HG02885 (cell line): Measurements from ENCODE around the gene ALG14.

Experiments used
- ATAC-seq: cut with Tn5 transposase; IDR thresholded peaks from one replicate; pipeline ENCODE4 v1.9.1; 2021; ENCODE audit warnings: mild to moderate bottlenecking; ENCODE audit not compliant: unreplicated experiment, poor library complexity

ALG14 gene

DNA sequence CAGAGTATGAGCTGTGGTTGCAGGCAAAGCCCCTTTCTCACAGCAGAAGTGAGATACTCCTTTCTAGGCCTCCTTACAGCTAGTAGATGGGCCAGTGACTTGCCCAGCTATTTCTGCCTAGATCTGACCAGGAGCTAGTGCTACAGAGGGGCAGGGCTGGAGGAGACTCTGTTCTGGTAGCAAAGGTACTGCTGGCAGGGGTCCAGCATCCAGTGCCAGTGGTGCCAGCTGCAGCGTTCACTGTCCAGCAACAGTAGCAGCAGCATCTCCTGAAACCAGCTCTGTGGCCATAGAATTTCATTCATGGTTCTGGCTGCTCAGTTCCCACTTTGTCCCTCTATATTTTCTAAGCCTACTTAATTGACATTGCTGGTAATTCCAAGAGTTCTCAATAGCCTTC lies 83.4 kb downstream of the ALG14 start:
- no peak for ATAC-seq

DNA sequence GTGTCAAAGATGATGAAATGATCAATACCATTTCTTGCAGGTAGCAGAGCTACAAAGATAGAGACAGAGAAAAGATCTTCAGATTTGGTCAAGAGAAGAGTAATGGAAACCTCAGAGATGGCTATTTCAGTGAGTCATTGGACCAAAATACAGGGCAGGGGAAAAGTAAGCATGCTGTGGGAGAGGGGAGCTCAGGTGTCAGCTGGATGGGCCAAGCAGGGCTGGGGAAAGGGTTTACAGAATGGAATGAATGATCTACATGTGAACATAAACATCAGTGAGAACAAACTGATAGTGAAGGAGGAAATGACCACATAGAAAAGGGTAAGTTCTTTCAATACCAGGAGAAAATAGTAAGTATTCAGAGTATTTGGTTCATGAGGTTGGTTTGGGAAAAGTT lies 84.4 kb downstream of the ALG14 start:
- ATAC-seq = no peak

DNA sequence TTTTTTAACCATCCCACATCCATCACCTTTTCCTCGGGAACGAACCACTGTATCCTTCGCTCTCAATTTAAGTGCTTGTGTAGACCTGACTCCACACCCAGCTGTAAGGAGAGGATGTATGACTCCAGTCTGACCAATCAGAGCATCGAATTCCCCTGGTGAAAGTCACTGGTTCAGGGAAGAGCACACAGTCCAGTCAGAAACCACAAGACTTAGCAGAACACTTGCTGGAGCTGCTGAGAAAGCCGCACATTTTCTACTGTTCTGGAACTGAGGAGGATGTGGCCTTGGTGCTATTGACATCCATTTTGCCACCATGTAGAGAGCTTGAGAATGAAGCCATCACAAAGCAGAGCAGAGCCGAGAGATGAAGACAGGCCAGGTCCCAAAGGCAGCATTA lies 86.0 kb downstream of the ALG14 start:
- ATAC-seq = no peak

DNA sequence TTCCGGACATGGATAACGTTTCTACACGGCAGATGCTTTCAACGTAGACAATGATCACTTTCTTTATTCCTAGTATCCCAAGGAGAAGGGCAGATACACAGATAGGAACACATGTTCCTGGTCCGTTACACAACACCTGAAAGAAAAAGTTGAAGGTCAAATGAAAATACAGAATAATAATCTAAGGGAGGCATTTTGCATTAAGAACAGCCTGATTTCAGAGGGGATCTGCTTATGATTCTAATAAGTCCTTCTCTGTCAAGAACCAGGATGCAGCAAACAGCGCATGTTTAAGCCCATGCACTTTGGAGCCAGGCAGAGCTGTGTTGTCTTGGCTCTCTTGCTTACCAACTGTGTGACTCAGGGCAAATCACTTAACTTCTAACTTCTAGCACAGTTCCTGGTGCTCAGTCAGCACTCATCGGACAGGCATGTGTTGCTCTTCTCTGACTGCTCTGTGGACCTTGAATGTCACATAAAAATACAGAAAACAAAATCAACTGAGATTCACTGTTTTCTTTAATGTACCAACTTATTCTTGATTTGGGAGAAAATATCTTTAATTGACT lies 89.5 kb downstream of the ALG14 start:
- ATAC-seq = no peak

DNA sequence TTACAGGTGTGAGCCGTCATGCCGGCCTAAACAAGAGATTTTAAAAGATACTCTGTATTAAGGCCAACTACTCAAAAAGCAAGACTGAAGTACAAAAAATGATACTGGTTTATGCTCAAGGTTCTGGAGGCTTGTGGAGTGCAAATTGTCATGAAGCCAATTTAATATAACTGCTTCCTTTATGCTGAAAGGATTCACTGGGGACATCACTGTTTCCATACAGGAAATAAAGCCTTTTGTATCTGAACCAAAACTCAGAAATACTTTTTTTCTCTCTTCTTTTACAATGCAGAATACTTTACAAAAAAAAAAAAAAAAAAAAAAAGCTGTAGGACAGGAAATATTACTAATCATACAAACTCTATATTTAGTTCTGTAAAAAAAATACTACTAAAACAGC lies 90.4 kb downstream of the ALG14 start:
- ATAC-seq = no peak

DNA sequence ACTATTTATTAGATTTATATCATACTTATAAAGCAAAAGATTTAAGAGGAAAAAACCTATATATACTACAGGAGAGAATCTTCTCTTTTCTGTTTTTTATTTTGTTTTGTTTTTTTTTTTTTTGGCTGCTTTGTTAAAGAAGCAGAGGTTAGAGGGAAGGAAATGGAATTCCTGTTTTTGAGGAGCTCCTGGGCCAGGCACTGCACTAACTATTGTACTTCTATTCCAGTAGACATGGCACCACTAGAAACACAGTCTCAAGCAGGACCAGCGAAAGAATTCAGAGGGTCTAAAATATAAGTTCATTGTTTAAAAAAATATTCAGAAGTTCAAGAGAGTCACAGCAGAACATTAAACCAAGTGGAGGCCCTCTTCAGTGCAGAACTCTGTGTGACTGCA lies 91.2 kb downstream of the ALG14 start:
- no peak for ATAC-seq

DNA sequence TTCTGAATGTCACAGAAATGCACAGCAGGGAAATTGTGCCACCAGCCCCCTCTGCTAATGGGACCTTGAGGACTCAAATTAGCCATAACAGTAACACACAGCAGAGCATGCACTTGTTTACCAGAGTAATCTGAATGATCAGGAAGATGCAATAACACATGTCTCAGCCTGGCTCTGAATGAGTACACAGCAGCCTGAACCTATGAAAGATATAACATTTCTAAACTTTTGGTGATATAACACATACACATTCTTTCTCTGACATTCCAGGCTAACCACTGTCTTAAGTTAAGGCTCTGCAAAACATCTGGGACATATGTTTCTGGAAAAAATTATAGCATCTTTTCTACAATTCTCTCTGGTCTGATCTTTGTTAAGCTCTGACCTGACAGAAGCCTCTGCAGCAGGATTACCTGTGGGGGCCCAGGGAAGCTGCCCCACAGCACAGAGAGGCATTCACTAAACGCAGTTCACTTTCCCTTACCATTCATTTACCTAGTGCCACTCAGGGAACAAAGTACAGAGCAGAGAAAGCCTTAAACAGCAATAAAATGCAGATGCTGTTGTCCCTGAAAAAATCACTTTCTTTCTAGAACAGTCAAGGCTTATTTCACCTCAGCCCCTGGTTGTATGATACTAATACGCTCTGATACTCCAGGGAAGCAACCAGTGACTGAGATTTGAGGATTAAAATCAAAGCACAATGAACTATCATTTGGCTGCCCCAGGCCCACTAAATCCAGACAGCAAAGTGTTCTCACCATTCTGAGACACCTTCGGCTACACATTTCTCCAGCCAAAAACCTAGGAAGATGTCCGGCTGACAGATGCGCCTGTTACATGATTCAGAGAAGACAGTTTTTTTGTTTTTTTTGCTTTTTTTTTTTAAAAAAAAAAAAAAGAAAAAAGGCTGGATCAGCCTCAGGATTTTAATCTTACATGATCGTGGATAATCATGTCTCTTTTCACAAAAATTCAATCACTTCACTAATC lies 91.9 kb downstream of the ALG14 start:
- no peak for ATAC-seq

DNA sequence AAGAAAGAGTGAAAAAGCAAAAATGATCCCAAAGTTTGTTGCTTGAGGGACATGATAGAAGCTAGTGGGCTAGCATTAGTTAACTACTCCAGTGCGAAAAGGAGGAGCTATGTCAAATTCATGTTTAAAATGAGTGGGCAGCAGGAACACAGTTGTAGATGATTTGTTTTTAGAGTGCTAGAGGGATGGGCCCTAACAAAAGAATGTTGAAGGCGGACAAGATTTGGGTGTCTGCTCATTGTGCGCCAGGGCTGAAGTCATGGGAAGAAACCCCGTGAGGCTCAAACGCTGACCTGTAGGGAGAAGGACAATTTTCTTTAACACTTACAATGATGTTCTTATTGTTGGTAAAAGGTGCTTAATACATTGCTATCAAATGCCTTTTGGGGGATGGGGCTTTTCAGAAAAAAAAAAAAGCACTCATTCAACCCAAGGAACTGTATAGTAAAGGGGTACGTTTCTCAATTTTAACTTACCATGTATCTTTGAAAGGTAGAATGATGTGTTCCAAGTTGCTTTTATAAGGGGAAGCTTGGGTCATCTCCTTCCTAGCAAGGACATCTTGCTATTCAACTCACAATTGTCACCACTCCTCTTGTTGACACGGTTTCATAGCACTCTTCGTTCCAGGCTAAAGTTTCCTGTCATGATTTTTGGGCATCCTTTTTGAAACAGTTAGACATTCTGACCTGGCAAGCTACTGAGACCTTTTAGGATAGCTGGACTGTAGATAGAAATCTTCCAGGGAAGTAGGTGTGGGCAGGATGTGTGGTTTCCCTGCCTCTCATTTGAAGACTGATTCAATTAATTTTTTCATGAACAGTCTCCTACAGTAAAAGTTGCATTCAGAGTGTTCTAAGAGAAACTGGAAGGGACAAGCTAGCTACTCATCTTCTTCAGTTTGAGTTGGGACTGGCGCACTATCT lies 92.8 kb downstream of the ALG14 start:
- ATAC-seq = no peak

DNA sequence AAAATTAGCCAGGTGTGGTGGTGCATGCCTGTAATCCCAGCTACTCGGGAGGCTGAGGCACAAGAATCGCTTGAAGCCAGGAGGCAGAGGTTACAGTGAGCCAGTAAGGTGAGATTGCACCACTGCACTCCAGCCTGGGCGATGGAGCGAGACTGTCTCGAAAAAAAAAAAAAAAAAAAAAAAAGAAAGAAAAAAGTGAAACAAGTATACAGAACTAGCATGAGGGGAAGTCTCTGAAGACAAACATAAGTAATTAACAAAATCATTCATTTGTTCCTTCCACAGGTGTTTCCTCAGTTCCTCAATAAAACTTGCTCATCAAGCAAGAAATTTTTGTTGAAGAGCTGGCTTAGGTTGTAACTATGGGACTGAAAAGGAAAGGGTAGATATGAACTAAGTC lies 93.6 kb downstream of the ALG14 start:
- ATAC-seq = no peak

DNA sequence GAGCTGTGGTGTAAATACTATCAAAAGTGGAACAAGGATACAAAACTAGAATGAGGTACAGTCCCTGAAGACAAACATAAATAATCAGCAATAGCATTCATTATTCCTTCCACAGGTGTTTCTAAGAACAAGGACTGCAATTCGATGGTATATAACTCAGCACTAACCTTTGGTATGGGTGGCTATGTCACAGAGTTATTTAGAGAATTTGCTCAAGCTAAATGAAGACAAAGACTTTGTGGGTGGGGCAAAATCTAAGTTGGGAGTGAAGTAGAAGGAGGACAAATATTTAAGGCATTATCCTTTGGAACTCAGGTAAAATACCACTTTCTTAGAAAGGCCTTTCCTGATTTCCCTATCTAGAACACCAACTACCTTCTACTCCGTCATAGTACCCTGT lies 94.3 kb downstream of the ALG14 start:
- ATAC-seq = no peak

DNA sequence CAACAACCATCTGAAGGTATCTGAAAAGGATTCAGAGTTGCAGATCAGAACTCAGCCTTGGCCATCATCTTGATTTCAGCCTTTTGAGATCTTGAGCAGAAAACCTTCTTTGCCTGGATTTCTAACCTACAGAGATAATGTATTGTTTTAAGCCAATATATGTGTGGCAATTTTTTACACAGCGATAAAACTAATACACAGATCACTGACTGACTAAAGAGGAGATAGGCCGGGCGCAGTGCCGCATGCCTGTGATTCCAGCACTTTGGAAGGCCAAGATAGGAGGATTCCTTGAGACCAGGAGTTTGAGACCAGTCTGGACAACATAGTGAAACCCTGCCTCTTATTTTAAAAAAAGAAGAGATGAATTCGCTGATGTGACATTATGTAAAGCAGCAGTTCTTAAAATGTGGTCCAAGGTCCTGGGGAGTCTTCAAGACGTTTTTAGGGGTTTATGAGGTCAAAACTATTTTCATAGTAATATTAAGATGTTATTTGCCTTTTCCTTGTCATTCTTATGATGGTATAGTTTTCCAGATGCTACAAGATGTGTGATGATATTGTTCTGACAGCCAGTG lies 95.7 kb downstream of the ALG14 start:
- ATAC-seq = no peak

DNA sequence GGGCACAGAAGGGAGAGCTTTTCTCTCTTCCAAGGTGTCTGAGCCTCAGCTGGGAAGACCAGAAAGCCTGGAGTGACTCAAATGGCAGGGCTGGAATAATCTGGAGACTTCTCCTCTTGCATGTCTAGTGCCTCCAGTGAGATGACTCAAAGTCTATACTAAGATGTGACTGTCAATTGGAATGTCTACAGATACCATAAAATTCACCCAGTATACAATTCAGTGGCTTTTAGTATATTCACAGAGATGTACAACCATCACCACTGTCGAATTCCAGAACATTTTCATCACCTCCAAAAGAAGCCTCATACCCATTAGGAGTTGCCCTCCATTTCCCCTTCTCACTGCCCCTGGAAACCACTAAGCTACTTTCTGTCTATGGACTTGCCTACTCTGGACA lies 97.9 kb downstream of the ALG14 start:
- no peak for ATAC-seq

DNA sequence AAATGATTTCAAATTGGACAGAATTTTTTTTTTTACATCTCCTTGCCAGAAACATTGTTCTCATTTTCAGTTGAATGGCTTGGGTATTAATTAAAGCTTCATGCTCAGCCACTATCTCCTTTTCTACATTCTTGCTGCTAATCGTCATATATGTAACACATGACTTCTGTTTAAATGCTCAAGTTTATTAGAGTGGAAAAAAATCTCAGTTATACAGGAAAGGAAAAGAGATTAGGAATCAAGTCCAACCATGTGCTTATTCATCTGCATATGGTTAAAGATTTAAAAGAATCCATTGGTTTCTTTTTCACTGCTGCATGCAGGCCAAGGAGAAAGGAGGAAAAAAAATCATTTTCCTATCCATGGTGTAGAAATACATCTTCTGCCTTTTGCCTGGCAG lies 98.5 kb downstream of the ALG14 start:
- no peak for ATAC-seq

DNA sequence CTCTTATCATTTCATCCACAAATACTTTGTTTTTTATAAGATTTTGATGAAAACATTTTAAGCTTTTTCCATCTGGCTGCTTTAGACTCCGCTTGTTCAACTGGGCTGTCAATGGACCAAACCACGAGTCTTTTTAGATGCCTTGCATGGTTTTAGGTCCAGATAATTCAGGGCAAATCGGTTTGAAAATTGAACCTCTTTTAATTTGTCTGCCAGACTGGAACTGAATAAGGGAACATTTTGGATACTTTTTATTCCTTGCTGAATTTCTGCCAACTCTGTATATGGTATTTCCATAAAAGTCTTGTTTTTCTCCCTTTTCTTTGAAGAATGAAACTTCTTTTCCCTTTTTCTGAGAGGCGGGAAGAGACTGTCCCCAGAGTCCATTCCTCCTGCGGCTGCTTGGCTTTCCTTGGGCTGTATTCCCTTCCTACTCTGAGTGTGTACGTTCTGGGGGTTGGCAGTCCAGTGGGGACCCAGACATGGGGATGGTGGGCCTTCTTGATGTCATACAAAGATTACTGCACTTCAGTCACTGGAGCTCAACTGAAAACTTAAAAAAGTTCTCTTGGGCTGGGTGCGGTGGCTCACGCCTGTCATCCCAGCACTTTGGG lies 99.3 kb downstream of the ALG14 start:
- ATAC-seq = no peak

DNA sequence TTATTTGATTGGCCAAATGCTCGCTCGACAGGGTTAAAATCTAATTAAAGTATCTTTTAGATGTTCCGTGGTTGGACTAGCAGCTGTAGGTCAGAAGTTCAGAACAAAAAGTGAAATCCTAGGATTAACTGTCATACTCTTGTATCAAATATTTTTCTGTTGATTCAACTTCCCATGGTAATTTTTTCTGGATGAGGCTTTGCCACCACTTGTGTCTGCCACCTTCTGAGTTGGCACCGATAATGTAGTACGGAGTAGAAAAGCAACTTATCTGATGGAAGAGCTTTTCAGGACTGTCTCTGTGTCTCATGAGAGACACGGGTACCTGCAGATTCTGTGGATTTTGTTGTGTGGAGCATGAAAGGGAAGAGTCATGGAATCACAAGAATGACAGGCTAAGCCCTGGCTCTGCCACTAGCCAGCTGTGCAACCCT lies 101.2 kb downstream of the ALG14 start:
- ATAC-seq = no peak

DNA sequence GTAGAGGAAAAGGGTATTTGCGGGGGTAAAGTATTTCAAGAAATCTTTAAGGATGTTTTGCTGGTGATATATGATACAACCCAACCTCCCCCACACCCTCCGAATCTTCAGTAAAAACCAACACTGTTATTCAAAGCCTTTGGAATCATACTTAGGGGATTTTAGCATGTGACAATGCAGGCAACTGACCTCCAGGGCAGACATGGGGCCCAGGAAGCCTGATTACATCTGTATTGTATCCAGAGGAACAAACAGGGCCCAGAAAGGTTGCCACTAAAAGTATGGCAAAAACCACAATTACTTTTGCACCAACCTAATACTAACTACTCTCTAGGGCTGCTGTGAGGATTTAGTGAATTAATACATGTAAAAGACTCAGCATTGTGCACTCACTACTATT lies 102.0 kb downstream of the ALG14 start:
- ATAC-seq = no peak

DNA sequence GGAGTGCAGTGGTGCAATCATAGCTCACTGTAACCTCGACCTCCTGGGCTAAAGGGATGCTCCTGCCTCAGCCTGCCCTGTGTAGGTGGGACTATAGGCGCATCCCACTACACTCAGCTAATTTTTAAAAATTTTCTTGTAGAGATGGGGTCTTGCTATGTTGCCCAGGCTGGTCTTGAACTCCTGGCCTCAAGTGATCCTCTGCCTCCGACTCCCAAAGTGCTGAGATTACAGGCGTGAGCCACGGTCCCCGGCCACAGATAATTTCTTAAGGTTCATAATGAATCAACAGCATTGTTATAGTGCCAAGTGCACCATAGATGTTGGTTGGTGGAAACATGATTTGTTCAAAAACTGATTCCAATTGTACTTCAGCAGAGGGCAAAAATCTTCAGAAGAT lies 103.6 kb downstream of the ALG14 start:
- ATAC-seq = no peak

DNA sequence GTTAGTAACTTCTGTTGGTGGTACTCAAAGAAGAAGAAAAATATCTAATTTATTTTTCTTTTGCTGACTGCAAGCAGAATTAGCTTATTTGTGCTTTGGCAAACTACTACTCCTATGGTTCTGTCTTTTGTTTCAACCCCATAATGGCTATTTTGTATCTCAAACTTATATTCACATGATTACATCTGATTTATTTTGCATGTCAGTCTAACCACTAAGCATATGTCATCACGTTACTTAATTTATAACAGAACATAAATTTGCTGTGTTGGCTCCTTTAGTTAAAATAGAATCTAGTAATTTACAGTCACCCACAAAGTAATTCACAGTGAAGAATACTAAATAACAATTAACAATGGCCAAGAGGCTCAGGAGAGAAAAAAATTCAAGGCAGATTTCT lies 106.7 kb downstream of the ALG14 start:
- ATAC-seq = no peak

DNA sequence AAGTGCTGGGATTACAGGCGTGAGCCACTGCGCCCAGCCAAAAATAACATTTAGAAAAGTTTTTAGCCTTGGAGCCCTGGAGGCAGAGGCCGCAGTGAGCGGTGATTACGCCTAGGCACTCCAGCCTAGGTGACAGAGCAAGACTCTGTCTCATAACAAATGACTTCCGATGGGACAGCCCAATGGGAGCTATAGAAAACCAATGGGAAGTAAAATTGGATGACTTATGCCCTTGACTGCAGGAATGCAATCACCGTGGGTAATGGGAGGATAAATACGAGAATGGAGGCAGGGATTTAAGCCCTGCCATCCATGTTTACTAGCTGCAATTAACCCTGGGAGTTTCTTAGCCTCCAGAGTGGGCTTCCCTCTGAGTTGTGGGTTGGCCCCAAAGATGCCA lies 108.9 kb downstream of the ALG14 start:
- no peak for ATAC-seq
